GM12878 (cell line): Measurements from ENCODE around the gene BEST1.

Source experiments
- ASH2L ChIP-seq: fragments of 300-600, 200-600 bp; sonication (generic); IDR thresholded peaks from 2 replicates; pipeline ENCODE4 v1.6.1; 2017; ENCODE audit warnings: low read depth, mild to moderate bottlenecking, borderline replicate concordance
- CREM ChIP-seq: IDR thresholded peaks from 2 replicates; pipeline ENCODE4 v1.6.1; 2014; ENCODE audit warnings: antibody characterized with exemption, low read depth
- CTCF ChIP-seq, 3 experiments: IDR thresholded peaks in 2 of 3; conservative IDR thresholded peaks in 1 of 3; 2 replicates each; pipeline ENCODE4 v1.5.1; 2011; ENCODE audit warnings: low read depth in 3 of 3, low read length in 3 of 3, mild to moderate bottlenecking in 3 of 3, control low read depth in 2 of 3, moderate library complexity in 2 of 3, inconsistent platforms in 1 of 3, mixed read lengths in 1 of 3; ENCODE audit not compliant: control insufficient read depth in 2 of 3, insufficient read depth in 1 of 3; ENCODE audit errors: extremely low read depth in 1 of 3
- EZH2 ChIP-seq: IDR thresholded peaks from 2 replicates; pipeline ENCODE4 v1.6.1; 2012; ENCODE audit warnings: low read depth, mild to moderate bottlenecking, control low read depth, inconsistent platforms, low read length, borderline replicate concordance; ENCODE audit not compliant: control insufficient read depth
- FOXM1 ChIP-seq: IDR thresholded peaks from 2 replicates; pipeline ENCODE4 v1.6.1; 2012; ENCODE audit warnings: low read depth, mild to moderate bottlenecking, inconsistent platforms, low read length, moderate library complexity
- POLR2A ChIP-seq: IDR thresholded peaks from 2 replicates; pipeline ENCODE4 v1.6.1; 2011; ENCODE audit warnings: low read depth, mild to moderate bottlenecking, low read length
- POLR2AphosphoS5 ChIP-seq: IDR thresholded peaks from 2 replicates; pipeline ENCODE4 v1.6.1; 2011; ENCODE audit warnings: mild to moderate bottlenecking, low read length, inconsistent platforms
- RB1 ChIP-seq: fragments of 450-650 bp; formaldehyde crosslinking; IDR thresholded peaks from 2 replicates; pipeline ENCODE4 v1.6.1; 2017; ENCODE audit warnings: mild to moderate bottlenecking, borderline replicate concordance
- SIN3A ChIP-seq: IDR thresholded peaks from 2 replicates; pipeline ENCODE4 v1.6.1; 2012; ENCODE audit warnings: low read depth, low read length, improper control_type of control experiment
- SREBF2 ChIP-seq: IDR thresholded peaks from 2 replicates; pipeline ENCODE4 v1.6.1; 2012; ENCODE audit warnings: mild to moderate bottlenecking, low read length
- TCF7 ChIP-seq: IDR thresholded peaks from 2 replicates; pipeline ENCODE4 v1.6.1; 2014; ENCODE audit warnings: antibody characterized with exemption, borderline replicate concordance
- ZNF274 ChIP-seq: IDR thresholded peaks from one replicate; pipeline ENCODE4 v1.8.0; 2011; ENCODE audit not compliant: insufficient read length, insufficient read depth
- ZZZ3 ChIP-seq: IDR thresholded peaks from 2 replicates; pipeline ENCODE4 v1.6.1; 2011; ENCODE audit warnings: low read depth; ENCODE audit not compliant: control insufficient read depth, insufficient read length

- TF ChIP-seq POLR2AphosphoS5 (no peak), SREBF2 (no peak), CTCF (IDR thresholded peaks at IDR 0.05 in 2 of 3, conservative IDR thresholded peaks at IDR 0.05 in 1 of 3; ENCODE audit: control insufficient read depth in 2 of 3, extremely low read depth in 1 of 3, insufficient read depth in 1 of 3, low read depth in 3 of 3, low read length in 3 of 3) (no peak), SIN3A (no peak), TCF7 (no peak), POLR2A (no peak), CREM (no peak), FOXM1 (no peak), ASH2L (no peak), EZH2 (no peak), ZNF274 (no peak), RB1 (no peak), ZZZ3 (no peak)
Observed at GRCh38 chr11:61957021-61957770, 7.0 kb downstream of the BEST1 start.
